Measurements from ENCODE around the gene IL24. TPM values are rescaled to one million over a fixed set of nuclear protein-coding genes. Genes with fewer than 3 reads are reported as not detected.
"Not testable (repeated sequence)": the region's sequence is repeated elsewhere in the genome, so short reads cannot be mapped to it uniquely, and the experiment has no call there.

IL24 gene
- total and polyA plus RNA-seq, 9 donors = 0.11 to 0.30 (median 0.15) TPM; not detected in 2

GRCh38 chr1:206923009-206923960 is 26.0 kb downstream of the IL24 start:
- Histone ChIP-seq H3K27me3 (ENCODE audit: control insufficient read depth, insufficient read depth, low read length) (no peaks in the 10 kb centered on the region), H3K36me3 (ENCODE audit: control insufficient read depth, insufficient read depth, low read length) (no peaks in the 10 kb centered on the region), H3K9me3 (replicated peaks; ENCODE audit: control insufficient read depth, low read depth, low read length) (no peaks in the 10 kb centered on the region), H3K4me1 (ENCODE audit: control insufficient read depth, insufficient read depth, low read length) (peaks cover 15% of the 10 kb centered on the region), H3K27ac (ENCODE audit: low read length) (peak overlapping the region; percentile 72), H3K4me3 (ENCODE audit: low read length) (no peak overlapping the region)
- WGBS (ENCODE audit: insufficient coverage) = 77% methylated on average over 6 of the region's 12 CpGs
- peak; percentile 56 for DNase-seq

- H3K9me3 ChIP-seq (replicated peaks; ENCODE audit: control insufficient read depth, low read depth, low read length); H3K36me3 ChIP-seq (ENCODE audit: control insufficient read depth, insufficient read depth, low read length); H3K27me3 ChIP-seq (ENCODE audit: control insufficient read depth, insufficient read depth, low read length); DNase-seq; H3K27ac ChIP-seq (ENCODE audit: low read length); H3K4me3 ChIP-seq (ENCODE audit: low read length): not testable (repeated sequence)
- H3K4me1 ChIP-seq (ENCODE audit: control insufficient read depth, insufficient read depth, low read length) = peaks cover 15% of the 10 kb centered on the region
- WGBS (ENCODE audit: insufficient coverage) = 86% methylated on average over 3 of the region's 4 CpGs
Observed at GRCh38 chr1:206923961-206924557, 26.8 kb downstream of the IL24 start.

GRCh38 chr1:206924592-206925105 is 27.4 kb downstream of the IL24 start:
- H3K27ac ChIP-seq (ENCODE audit: low read length) = no peak overlapping the region
- H3K4me3 ChIP-seq (ENCODE audit: low read length) = no peak overlapping the region
- H3K36me3 ChIP-seq (ENCODE audit: control insufficient read depth, insufficient read depth, low read length) = no peaks in the 10 kb centered on the region
- no peaks in the 10 kb centered on the region for H3K27me3 ChIP-seq (ENCODE audit: control insufficient read depth, insufficient read depth, low read length)
- WGBS (ENCODE audit: insufficient coverage) = 54% methylated on average over 4 of the region's 8 CpGs
- no peaks in the 10 kb centered on the region for H3K9me3 ChIP-seq (replicated peaks; ENCODE audit: control insufficient read depth, low read depth, low read length)
- no peak for DNase-seq
- peaks cover 15% of the 10 kb centered on the region for H3K4me1 ChIP-seq (ENCODE audit: control insufficient read depth, insufficient read depth, low read length)

- Histone ChIP-seq H3K27ac (ENCODE audit: low read length) (no peak overlapping the region), H3K4me1 (ENCODE audit: control insufficient read depth, insufficient read depth, low read length) (peaks cover 15% of the 10 kb centered on the region), H3K36me3 (ENCODE audit: control insufficient read depth, insufficient read depth, low read length) (no peaks in the 10 kb centered on the region), H3K9me3 (replicated peaks; ENCODE audit: control insufficient read depth, low read depth, low read length) (no peaks in the 10 kb centered on the region), H3K4me3 (ENCODE audit: low read length) (no peak overlapping the region), H3K27me3 (ENCODE audit: control insufficient read depth, insufficient read depth, low read length) (no peaks in the 10 kb centered on the region)
- DNase-seq = peak; percentile 64
- WGBS (ENCODE audit: insufficient coverage) = 64% methylated on average over 6 of the region's 11 CpGs
Observed at GRCh38 chr1:206925106-206925736, 28.0 kb downstream of the IL24 start.

GRCh38 chr1:206926286-206926685 is 29.0 kb downstream of the IL24 start:
- Histone ChIP-seq H3K9me3 (replicated peaks; ENCODE audit: control insufficient read depth, low read depth, low read length) (no peaks in the 10 kb centered on the region), H3K36me3 (ENCODE audit: control insufficient read depth, insufficient read depth, low read length) (no peaks in the 10 kb centered on the region), H3K4me3 (ENCODE audit: low read length) (no peak overlapping the region), H3K27ac (ENCODE audit: low read length) (no peak overlapping the region), H3K4me1 (ENCODE audit: control insufficient read depth, insufficient read depth, low read length) (peaks cover 15% of the 10 kb centered on the region), H3K27me3 (ENCODE audit: control insufficient read depth, insufficient read depth, low read length) (no peaks in the 10 kb centered on the region)
- WGBS (ENCODE audit: insufficient coverage) = 50% methylated on average over 1 of the region's 2 CpGs
- no peak for DNase-seq

- Histone ChIP-seq H3K4me3 (ENCODE audit: low read length) (no peak overlapping the region), H3K9me3 (replicated peaks; ENCODE audit: control insufficient read depth, low read depth, low read length) (no peaks in the 10 kb centered on the region), H3K4me1 (ENCODE audit: control insufficient read depth, insufficient read depth, low read length) (no peaks in the 10 kb centered on the region), H3K27me3 (ENCODE audit: control insufficient read depth, insufficient read depth, low read length) (no peaks in the 10 kb centered on the region), H3K27ac (ENCODE audit: low read length) (no peak overlapping the region), H3K36me3 (ENCODE audit: control insufficient read depth, insufficient read depth, low read length) (no peaks in the 10 kb centered on the region)
- 67% methylated on average over 1 of the region's 6 CpGs for WGBS (ENCODE audit: insufficient coverage)
- DNase-seq = no peak
Observed at GRCh38 chr1:206929524-206929923, 32.3 kb downstream of the IL24 start.

GRCh38 chr1:206930210-206930798 is 33.1 kb downstream of the IL24 start:
- Histone ChIP-seq H3K4me1 (ENCODE audit: control insufficient read depth, insufficient read depth, low read length) (no peaks in the 10 kb centered on the region), H3K9me3 (replicated peaks; ENCODE audit: control insufficient read depth, low read depth, low read length) (no peaks in the 10 kb centered on the region), H3K4me3 (ENCODE audit: low read length) (no peak overlapping the region), H3K27me3 (ENCODE audit: control insufficient read depth, insufficient read depth, low read length) (no peaks in the 10 kb centered on the region), H3K36me3 (ENCODE audit: control insufficient read depth, insufficient read depth, low read length) (no peaks in the 10 kb centered on the region), H3K27ac (ENCODE audit: low read length) (no peak overlapping the region)
- WGBS (ENCODE audit: insufficient coverage) = 83% methylated on average over 15 of the region's 17 CpGs
- DNase-seq = peak; percentile 35

- WGBS (ENCODE audit: insufficient coverage) = 63% methylated on average over 6 of the region's 6 CpGs
- no peak overlapping the region for H3K4me3 ChIP-seq (ENCODE audit: low read length)
Observed at GRCh38 chr1:206931709-206932108, 34.5 kb downstream of the IL24 start.

GRCh38 chr1:206932177-206932576 is 34.9 kb downstream of the IL24 start:
- H3K4me3 ChIP-seq (ENCODE audit: low read length) = no peak overlapping the region
- WGBS (ENCODE audit: insufficient coverage) = 65% methylated on average over 4 of the region's 8 CpGs
- no peaks in the 10 kb centered on the region for H3K36me3 ChIP-seq (ENCODE audit: control insufficient read depth, insufficient read depth, low read length)
- no peaks in the 10 kb centered on the region for H3K9me3 ChIP-seq (replicated peaks; ENCODE audit: control insufficient read depth, low read depth, low read length)
- H3K27ac ChIP-seq (ENCODE audit: low read length) = no peak overlapping the region
- no peak for DNase-seq
- H3K4me1 ChIP-seq (ENCODE audit: control insufficient read depth, insufficient read depth, low read length) = no peaks in the 10 kb centered on the region
- H3K27me3 ChIP-seq (ENCODE audit: control insufficient read depth, insufficient read depth, low read length) = no peaks in the 10 kb centered on the region

More at GRCh38 chr1:206931709-206932108, 34.5 kb downstream of the IL24 start:
- Histone ChIP-seq H3K9me3 (replicated peaks; ENCODE audit: control insufficient read depth, low read depth, low read length) (no peaks in the 10 kb centered on the region), H3K4me1 (ENCODE audit: control insufficient read depth, insufficient read depth, low read length) (no peaks in the 10 kb centered on the region), H3K27me3 (ENCODE audit: control insufficient read depth, insufficient read depth, low read length) (no peaks in the 10 kb centered on the region), H3K36me3 (ENCODE audit: control insufficient read depth, insufficient read depth, low read length) (no peaks in the 10 kb centered on the region), H3K27ac (ENCODE audit: low read length) (no peak overlapping the region)
- no peak for DNase-seq
